C4-2B (cell line): ENCODE results near the gene SHISAL1.

Experiments
- CTCF ChIP-seq: fragments of 450-650 bp; conservative IDR thresholded peaks from 2 replicates; pipeline ENCODE4 v1.5.1; 2017; ENCODE audit warnings: mild to moderate bottlenecking
- ZFX ChIP-seq: fragments of 450-650 bp; IDR thresholded peaks from 2 replicates; pipeline ENCODE4 v1.6.1; 2017

- no peak for TF ChIP-seq CTCF
- TF ChIP-seq ZFX, result no peak
These were observed 66.0 kb downstream of the SHISAL1 start for GRCh38 chr22:44246615-44247326.
